ENCODE results near the gene SEC62.
A peak's percentile ranks its signal among the peaks of the same experiment; 100 is the strongest.

The SEC62 gene

GRCh38 chr3:169966428-169966950, at the start of gene SEC62:
Gene SEC62, plus strand, starts transcription at chr3:169966807. Its CDS starts 16 bp downstream, at chr3:169966823.
- peak; percentile 97 for DNase-seq

- peak; percentile 31 for DNase-seq
Measured at GRCh38 chr3:169923189-169923588, 43.4 kb upstream of the SEC62 start.

GRCh38 chr3:169923831-169924230, 42.8 kb upstream of the SEC62 start:
- no peak for DNase-seq

GRCh38 chr3:169929830-169930519, 36.6 kb upstream of the SEC62 start:
- peak; percentile 92 for DNase-seq

GRCh38 chr3:169930843-169931242, 35.8 kb upstream of the SEC62 start:
- DNase-seq: no peak

GRCh38 chr3:169931747-169932520, 34.7 kb upstream of the SEC62 start:
- DNase-seq: peak; percentile 9

- peak; percentile 80 for DNase-seq
Measured at GRCh38 chr3:169939320-169939719, 27.3 kb upstream of the SEC62 start.

- peak; percentile 11 for DNase-seq
Measured at GRCh38 chr3:169939751-169940150, 26.9 kb upstream of the SEC62 start.

- DNase-seq: peak; percentile 39
Measured at GRCh38 chr3:169940470-169941181, 26.0 kb upstream of the SEC62 start.

GRCh38 chr3:169945313-169945712, 21.3 kb upstream of the SEC62 start:
- DNase-seq: peak; percentile 96

- no peak for DNase-seq
Measured at GRCh38 chr3:169946336-169946735, 20.3 kb upstream of the SEC62 start.

GRCh38 chr3:169948559-169949448, 17.8 kb upstream of the SEC62 start:
- DNase-seq: no peak

- peak; percentile 26 for DNase-seq
Measured at GRCh38 chr3:169952045-169952444, 14.6 kb upstream of the SEC62 start.

GRCh38 chr3:169953462-169954141, 13.0 kb upstream of the SEC62 start:
- peak; percentile 32 for DNase-seq

- DNase-seq: peak; percentile 72
Measured at GRCh38 chr3:169954142-169954756, 12.4 kb upstream of the SEC62 start.

- DNase-seq: no peak
Measured at GRCh38 chr3:169955406-169955805, 11.2 kb upstream of the SEC62 start.

GRCh38 chr3:169964176-169964575, 2.4 kb upstream of the SEC62 start:
- no peak for DNase-seq

- DNase-seq: no peak
Measured at GRCh38 chr3:169965562-169966427, 812 bp upstream of the SEC62 start.

- peak; percentile 59 for DNase-seq
Measured at GRCh38 chr3:169966951-169967915, 626 bp downstream of the SEC62 start.

Measured in hematopoietic multipotent progenitor cell treated with erythropoietin and hydrocortisone succinate and interleukin-3 and kit ligand, for 4 days (in vitro differentiated cells).